SK-N-MC (cell line): ENCODE measurements around the gene SDR42E2.

Source experiments
- EZH2 ChIP-seq: fragments of 200-600 bp; sonication (generic); IDR thresholded peaks from one replicate; pipeline ENCODE4 v1.6.1; 2017; ENCODE audit warnings: antibody characterized with exemption
- POLR2AphosphoS5 ChIP-seq: IDR thresholded peaks from 2 replicates; pipeline ENCODE4 v1.6.1; 2012; ENCODE audit warnings: mild to moderate bottlenecking, low read depth, low read length, borderline replicate concordance

GRCh38 chr16:22232277-22233036, 70.2 kb downstream of the SDR42E2 start:
- no peak for TF ChIP-seq EZH2
- no peak for TF ChIP-seq POLR2AphosphoS5
